PFSK-1 (cell line): ENCODE data around the gene ANKFN1.
A peak's percentile ranks its signal among the peaks of the same experiment; 100 is the strongest.

Source experiments
- FOXP2 ChIP-seq: optimal IDR thresholded peaks from 2 replicates; pipeline ENCODE3; 2011; ENCODE audit warnings: borderline replicate concordance, control low read depth, inconsistent platforms; ENCODE audit not compliant: insufficient read depth; ENCODE audit errors: extremely low read length, extremely low read depth
- POLR2AphosphoS5 ChIP-seq: IDR thresholded peaks from 2 replicates; pipeline ENCODE4 v1.6.1; 2012; ENCODE audit warnings: low read depth, mild to moderate bottlenecking, control low read depth, low read length, moderate library complexity
- SIN3A ChIP-seq: IDR thresholded peaks from 2 replicates; pipeline ENCODE4 v1.6.1; 2012; ENCODE audit warnings: mild to moderate bottlenecking, low read length, moderate library complexity, borderline replicate concordance; ENCODE audit not compliant: insufficient read depth
- TAF1 ChIP-seq: IDR thresholded peaks from 2 replicates; pipeline ENCODE4 v1.6.1; 2012; ENCODE audit warnings: low read length, control low read depth, borderline replicate concordance; ENCODE audit not compliant: insufficient read depth
- TF ChIP-seq, protein P1 (sequence below), 2 experiments: IDR thresholded peaks; 2 replicates each; pipeline versions ENCODE4 v1.6.1 to v1.8.0; 2011 to 2012; ENCODE audit warnings: low read depth in 2 of 2, low read length in 2 of 2, control low read depth in 1 of 2, inconsistent platforms in 1 of 2, mild to moderate bottlenecking in 1 of 2, moderate library complexity in 1 of 2; ENCODE audit not compliant: insufficient read depth in 1 of 2

The ANKFN1 gene

DNA sequence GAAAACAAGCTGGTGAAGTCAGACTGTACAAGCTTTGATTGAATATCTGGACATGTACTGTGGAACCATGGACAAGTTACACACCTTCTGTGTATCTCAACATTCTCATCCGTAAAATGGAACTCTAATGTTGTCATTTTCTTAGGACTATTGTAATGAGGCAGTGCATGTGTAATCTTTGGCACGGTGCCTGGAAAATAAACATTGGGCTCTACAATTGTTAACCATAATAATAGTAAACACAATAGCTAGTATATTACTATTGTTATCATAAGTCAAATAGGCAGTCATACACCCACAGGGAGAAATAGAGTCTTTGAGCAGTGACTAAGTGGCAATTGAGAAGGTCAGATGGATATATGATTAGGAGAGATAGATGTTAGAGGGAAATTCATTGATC is 39.8 kb upstream of the ANKFN1 start:
- TF ChIP-seq FOXP2: no peak
- TF ChIP-seq TAF1: no peak
- no peak for TF ChIP-seq POLR2AphosphoS5
- no peak for TF ChIP-seq SIN3A
- TF ChIP-seq, protein P1, sequence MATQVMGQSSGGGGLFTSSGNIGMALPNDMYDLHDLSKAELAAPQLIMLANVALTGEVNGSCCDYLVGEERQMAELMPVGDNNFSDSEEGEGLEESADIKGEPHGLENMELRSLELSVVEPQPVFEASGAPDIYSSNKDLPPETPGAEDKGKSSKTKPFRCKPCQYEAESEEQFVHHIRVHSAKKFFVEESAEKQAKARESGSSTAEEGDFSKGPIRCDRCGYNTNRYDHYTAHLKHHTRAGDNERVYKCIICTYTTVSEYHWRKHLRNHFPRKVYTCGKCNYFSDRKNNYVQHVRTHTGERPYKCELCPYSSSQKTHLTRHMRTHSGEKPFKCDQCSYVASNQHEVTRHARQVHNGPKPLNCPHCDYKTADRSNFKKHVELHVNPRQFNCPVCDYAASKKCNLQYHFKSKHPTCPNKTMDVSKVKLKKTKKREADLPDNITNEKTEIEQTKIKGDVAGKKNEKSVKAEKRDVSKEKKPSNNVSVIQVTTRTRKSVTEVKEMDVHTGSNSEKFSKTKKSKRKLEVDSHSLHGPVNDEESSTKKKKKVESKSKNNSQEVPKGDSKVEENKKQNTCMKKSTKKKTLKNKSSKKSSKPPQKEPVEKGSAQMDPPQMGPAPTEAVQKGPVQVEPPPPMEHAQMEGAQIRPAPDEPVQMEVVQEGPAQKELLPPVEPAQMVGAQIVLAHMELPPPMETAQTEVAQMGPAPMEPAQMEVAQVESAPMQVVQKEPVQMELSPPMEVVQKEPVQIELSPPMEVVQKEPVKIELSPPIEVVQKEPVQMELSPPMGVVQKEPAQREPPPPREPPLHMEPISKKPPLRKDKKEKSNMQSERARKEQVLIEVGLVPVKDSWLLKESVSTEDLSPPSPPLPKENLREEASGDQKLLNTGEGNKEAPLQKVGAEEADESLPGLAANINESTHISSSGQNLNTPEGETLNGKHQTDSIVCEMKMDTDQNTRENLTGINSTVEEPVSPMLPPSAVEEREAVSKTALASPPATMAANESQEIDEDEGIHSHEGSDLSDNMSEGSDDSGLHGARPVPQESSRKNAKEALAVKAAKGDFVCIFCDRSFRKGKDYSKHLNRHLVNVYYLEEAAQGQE (IDR thresholded peaks at IDR 0.05; ENCODE audit: insufficient read depth in 1 of 2, low read depth in 2 of 2, low read length in 2 of 2): no peak

DNA sequence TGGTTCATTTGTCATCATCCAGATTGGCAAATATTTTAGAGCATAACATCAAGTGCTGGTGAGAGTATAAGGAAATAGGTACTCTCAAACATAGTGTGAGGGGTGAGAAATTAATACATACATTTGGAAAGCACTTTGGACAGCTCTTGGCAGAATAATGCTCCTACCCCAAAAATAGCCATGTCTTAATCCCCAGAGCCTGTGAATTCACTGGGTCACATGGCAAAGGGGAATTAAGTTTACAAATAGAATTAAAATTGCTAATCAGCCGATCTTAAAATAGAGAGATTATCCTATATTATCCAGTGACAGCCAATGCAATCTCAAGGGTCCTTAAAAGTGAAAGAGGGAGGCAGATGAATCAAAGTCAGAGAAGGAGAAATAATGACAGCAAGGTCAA is 38.8 kb upstream of the ANKFN1 start:
- TF ChIP-seq, protein P1 (IDR thresholded peaks at IDR 0.05; ENCODE audit: insufficient read depth in 1 of 2, low read depth in 2 of 2, low read length in 2 of 2): peak in 1 of 2 experiments; percentile 78; a peak in 2 of 4 replicates
- no peak for TF ChIP-seq SIN3A

DNA sequence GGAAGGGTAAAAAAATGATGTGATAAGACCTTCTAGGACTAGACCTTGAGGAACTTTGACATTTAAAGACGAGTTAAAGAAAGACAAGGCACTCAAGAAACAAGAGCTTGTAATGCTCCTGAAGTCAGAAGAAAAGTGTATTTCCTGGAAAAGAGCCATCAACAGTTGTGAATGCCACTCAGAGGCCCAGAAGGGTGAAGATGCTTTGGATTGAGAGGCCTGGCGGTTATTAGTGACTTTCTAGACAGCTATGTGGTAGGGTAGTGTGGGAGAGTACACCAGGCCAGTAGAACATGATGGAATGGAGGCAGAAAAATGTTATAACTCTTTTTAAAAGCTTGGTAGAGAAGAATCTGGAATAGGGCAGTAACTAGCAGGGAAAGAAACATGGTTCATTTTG is 34.1 kb upstream of the ANKFN1 start:
- TF ChIP-seq, protein P1 (IDR thresholded peaks at IDR 0.05; ENCODE audit: insufficient read depth in 1 of 2, low read depth in 2 of 2, low read length in 2 of 2): no peak
- TF ChIP-seq TAF1 (no peak), SIN3A (no peak)

DNA sequence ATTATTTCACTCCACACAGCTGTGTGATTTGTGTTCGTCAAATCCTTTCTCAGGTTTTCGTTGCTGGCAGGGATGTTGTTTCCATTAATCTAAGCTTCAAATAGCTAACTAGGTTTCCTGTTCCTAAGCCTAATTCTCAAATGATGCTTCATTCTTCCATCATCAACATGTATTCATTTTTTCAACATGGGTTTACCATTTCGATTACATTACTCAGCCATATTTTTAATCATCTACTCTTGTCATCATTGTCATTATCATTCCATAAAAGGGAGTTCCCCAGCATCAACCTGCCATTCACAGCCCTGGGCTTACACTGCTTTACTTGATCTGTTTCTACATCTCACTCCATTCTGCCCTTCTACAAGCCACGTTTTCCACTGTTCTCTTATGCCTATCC is 33.3 kb upstream of the ANKFN1 start:
- TF ChIP-seq POLR2AphosphoS5 (no peak), SIN3A (no peak), TAF1 (no peak), FOXP2 (no peak)
- TF ChIP-seq, protein P1 (IDR thresholded peaks at IDR 0.05; ENCODE audit: insufficient read depth in 1 of 2, low read depth in 2 of 2, low read length in 2 of 2): no peak

DNA sequence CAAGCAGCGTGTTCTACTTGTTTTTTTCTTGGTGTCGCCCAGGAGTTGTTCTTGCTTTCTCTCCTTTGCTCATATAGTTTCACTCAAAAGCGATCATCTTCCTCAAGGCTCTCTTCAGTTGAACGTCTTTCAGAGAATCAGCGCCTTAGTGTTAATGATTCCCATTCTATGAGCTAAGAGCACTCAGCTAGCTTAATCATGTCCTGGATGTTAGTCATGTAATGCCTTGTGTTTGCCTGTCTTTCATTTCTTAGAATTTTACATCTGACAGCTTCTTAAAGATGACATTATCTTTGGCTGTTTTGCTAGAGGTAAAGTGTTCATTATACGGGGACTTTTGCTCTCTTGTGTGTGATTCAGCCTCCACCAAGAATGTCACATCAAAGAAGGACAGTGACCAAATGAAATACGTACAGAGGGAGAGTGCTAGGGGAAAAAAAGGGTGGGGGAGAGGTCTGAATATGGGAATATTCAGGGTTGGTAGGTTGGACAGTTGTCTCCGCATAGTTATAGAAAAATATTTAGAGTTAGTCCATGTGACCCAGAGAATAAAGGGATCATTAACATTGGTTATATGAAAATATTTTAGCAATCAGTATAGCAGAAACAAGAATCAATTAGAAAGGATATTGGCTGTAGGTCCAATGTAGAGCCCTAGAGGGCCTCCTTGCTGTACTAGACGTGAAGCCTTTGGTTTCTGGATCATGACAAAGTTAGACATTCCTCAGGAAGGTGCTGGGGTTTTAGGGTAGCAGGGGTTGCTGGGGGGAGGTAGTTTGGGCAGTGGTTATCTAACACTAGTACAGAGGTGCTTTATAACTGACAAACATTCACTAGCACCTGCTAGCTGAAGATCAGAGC is 31.9 kb upstream of the ANKFN1 start:
- TF ChIP-seq SIN3A (no peak), POLR2AphosphoS5 (no peak), FOXP2 (no peak), TAF1 (no peak)
- TF ChIP-seq, protein P1 (IDR thresholded peaks at IDR 0.05; ENCODE audit: insufficient read depth in 1 of 2, low read depth in 2 of 2, low read length in 2 of 2): no peak
